ENCODE data around the gene DAAM2. TPM values are rescaled to one million over a fixed set of nuclear protein-coding genes. Genes with fewer than 3 reads are reported as not detected.

The DAAM2 gene
- polyA plus RNA-seq, 1 of the 3 experiments (the other 2 are of a cell fraction), result 0.20 TPM

GRCh38 chr6:39836606-39837005, 44.4 kb downstream of the DAAM2 start:
- H3K9me2 ChIP-seq, result no peaks in the 10 kb centered on the region
- no peak for DNase-seq
- H3K4me1 ChIP-seq (ENCODE audit: control insufficient read depth in 1 of 2, insufficient read depth in 2 of 2, low read depth in 1 of 2, low read length in 1 of 2), result no peaks in the 10 kb centered on the region
- no peaks in the 10 kb centered on the region for H3K27me3 ChIP-seq (ENCODE audit: insufficient read depth)
- no peak overlapping the region for H3K4me3 ChIP-seq (ENCODE audit: low read depth in 2 of 2, low read length in 1 of 2)
- 12% methylated on average over 4 of the region's 4 CpGs for WGBS (ENCODE audit: low lambda C conversion rate)
- no peak overlapping the region for H3K27ac ChIP-seq (ENCODE audit: low read depth in 2 of 2, low read length in 1 of 2)
- no peak overlapping the region for H3K9ac ChIP-seq
- TF ChIP-seq CHD2 (IDR thresholded peaks at IDR 0.05; ENCODE audit: low read length, partially characterized antibody), result no peak
- H3K36me3 ChIP-seq (replicated peaks in 1 of 2; ENCODE audit: control insufficient read depth in 1 of 2, insufficient read depth in 2 of 2, low read length in 1 of 2), result no peaks in the 10 kb centered on the region
- H3K4me2 ChIP-seq, result no peak overlapping the region
- no peaks in the 10 kb centered on the region for H4K20me1 ChIP-seq (ENCODE audit: insufficient read depth)
- H2AFZ ChIP-seq (ENCODE audit: low read depth), result no peak overlapping the region
- ChIA-PET POLR2A (no interaction called here), CTCF (interaction anchor here (1.5 kb wide), 1 partner anchor 28 kb away, joined by 3 read pairs; no protein-coding TSS in a partner anchor)
- H3F3A ChIP-seq (replicated peaks; ENCODE audit: insufficient read depth), result no peaks in the 10 kb centered on the region
- H3K79me2 ChIP-seq (ENCODE audit: insufficient read depth), result no peaks in the 10 kb centered on the region
- H3K9me3 ChIP-seq, result no peaks in the 10 kb centered on the region

- no peak for TF ChIP-seq FOSL2 (IDR thresholded peaks at IDR 0.05; ENCODE audit: borderline replicate concordance, low read depth)
- TF ChIP-seq TCF12 (IDR thresholded peaks at IDR 0.05), result no peak
- no peak for TF ChIP-seq TEAD4 (IDR thresholded peaks at IDR 0.05; ENCODE audit: borderline replicate concordance, insufficient read depth)
- TF ChIP-seq POLR2AphosphoS5 (IDR thresholded peaks at IDR 0.05; ENCODE audit: low read depth, low read length), result no peak
- TF ChIP-seq CHD2 (IDR thresholded peaks at IDR 0.05; ENCODE audit: low read length, partially characterized antibody), result no peak
- no peak for TF ChIP-seq REST (IDR thresholded peaks at IDR 0.05; ENCODE audit: low read depth, low read length)
- no peak for TF ChIP-seq NRF1 (IDR thresholded peaks at IDR 0.05; ENCODE audit: low read depth, low read length)
- no peak for TF ChIP-seq ELF1 (IDR thresholded peaks at IDR 0.05)
- no peak for TF ChIP-seq JUND (IDR thresholded peaks at IDR 0.05)
- no peak for TF ChIP-seq TAF1 (IDR thresholded peaks at IDR 0.05; ENCODE audit: borderline replicate concordance, low read depth, low read length)
- no peak for TF ChIP-seq RCOR1 (IDR thresholded peaks at IDR 0.05; ENCODE audit: low read length)
- no peak for TF ChIP-seq ZBTB33 (IDR thresholded peaks at IDR 0.05; ENCODE audit: borderline replicate concordance, low read depth)
- Histone ChIP-seq H2AFZ (ENCODE audit: low read depth) (no peak overlapping the region), H3F3A (replicated peaks; ENCODE audit: insufficient read depth) (no peaks in the 10 kb centered on the region), H3K4me1 (ENCODE audit: control insufficient read depth in 1 of 2, insufficient read depth in 2 of 2, low read depth in 1 of 2, low read length in 1 of 2) (no peaks in the 10 kb centered on the region), H3K9me3 (no peaks in the 10 kb centered on the region), H3K9me2 (no peaks in the 10 kb centered on the region), H3K9ac (no peak overlapping the region), H3K27me3 (ENCODE audit: insufficient read depth) (no peaks in the 10 kb centered on the region), H3K4me3 (ENCODE audit: low read depth in 2 of 2, low read length in 1 of 2) (no peak overlapping the region), H3K79me2 (ENCODE audit: insufficient read depth) (no peaks in the 10 kb centered on the region), H3K27ac (ENCODE audit: low read depth in 2 of 2, low read length in 1 of 2) (no peak overlapping the region), H3K4me2 (no peak overlapping the region), H3K36me3 (replicated peaks in 1 of 2; ENCODE audit: control insufficient read depth in 1 of 2, insufficient read depth in 2 of 2, low read length in 1 of 2) (no peaks in the 10 kb centered on the region), H4K20me1 (ENCODE audit: insufficient read depth) (no peaks in the 10 kb centered on the region)
- CTCF ChIA-PET, result no interaction called here
- POLR2A ChIA-PET, result no interaction called here
- WGBS (ENCODE audit: low lambda C conversion rate), result 40% methylated on average over 1 of the region's 1 CpG
- no peak for DNase-seq
These were observed 47.3 kb downstream of the DAAM2 start for GRCh38 chr6:39839445-39839844.
